ENCODE data around the gene PLCL1. TPM values are rescaled to one million over a fixed set of nuclear protein-coding genes. Genes with fewer than 3 reads are reported as not detected.

PLCL1 gene
- total RNA-seq, 1 experiment from 2014 or later = 0.07 TPM

DNA sequence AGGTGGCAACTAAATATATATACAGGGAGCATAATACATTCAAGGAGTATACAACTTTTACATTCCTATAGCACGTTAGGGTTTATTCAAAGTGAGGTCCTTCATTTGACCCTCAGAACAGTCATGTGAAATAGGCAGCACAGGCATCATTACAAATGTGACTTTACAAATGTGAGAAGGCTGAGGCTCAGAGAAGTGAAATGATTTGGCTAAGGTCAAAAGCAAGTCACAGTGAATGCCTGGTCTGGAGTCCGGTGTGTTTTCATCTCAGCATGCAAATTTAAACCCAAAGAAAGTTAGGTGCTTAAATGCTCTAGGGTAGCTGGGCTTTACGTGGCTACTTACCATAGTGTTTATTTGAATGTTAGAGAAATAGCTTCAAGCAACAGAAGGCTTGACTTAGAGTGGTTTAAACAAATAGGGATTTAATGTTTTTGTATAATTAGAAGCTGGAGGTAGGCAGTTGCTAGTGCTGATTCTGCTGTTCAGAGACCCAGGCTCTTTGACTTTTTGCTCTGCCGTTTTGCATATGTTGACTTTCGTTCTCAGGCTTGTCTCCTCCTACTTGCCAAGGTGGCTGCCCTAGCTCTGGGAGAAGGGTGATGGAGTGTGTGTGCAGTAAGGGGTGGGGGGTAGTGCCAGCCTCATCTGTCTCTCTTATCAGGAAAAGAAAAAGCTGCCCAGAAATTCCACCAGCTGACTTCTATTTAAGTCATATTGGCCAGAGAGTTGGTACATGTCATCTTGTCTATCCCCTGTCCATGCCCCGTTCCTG is 89.2 kb downstream of the PLCL1 start (continued):
- TF ChIP-seq, protein P1, sequence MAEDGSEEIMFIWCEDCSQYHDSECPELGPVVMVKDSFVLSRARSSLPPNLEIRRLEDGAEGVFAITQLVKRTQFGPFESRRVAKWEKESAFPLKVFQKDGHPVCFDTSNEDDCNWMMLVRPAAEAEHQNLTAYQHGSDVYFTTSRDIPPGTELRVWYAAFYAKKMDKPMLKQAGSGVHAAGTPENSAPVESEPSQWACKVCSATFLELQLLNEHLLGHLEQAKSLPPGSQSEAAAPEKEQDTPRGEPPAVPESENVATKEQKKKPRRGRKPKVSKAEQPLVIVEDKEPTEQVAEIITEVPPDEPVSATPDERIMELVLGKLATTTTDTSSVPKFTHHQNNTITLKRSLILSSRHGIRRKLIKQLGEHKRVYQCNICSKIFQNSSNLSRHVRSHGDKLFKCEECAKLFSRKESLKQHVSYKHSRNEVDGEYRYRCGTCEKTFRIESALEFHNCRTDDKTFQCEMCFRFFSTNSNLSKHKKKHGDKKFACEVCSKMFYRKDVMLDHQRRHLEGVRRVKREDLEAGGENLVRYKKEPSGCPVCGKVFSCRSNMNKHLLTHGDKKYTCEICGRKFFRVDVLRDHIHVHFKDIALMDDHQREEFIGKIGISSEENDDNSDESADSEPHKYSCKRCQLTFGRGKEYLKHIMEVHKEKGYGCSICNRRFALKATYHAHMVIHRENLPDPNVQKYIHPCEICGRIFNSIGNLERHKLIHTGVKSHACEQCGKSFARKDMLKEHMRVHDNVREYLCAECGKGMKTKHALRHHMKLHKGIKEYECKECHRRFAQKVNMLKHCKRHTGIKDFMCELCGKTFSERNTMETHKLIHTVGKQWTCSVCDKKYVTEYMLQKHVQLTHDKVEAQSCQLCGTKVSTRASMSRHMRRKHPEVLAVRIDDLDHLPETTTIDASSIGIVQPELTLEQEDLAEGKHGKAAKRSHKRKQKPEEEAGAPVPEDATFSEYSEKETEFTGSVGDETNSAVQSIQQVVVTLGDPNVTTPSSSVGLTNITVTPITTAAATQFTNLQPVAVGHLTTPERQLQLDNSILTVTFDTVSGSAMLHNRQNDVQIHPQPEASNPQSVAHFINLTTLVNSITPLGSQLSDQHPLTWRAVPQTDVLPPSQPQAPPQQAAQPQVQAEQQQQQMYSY (CRISPR knock-in tag; IDR thresholded peaks at IDR 0.05) = no peak
- TF ChIP-seq PRRX2 (CRISPR knock-in tag; IDR thresholded peaks at IDR 0.05) (no peak), KAT7 (CRISPR knock-in tag; IDR thresholded peaks at IDR 0.05; ENCODE audit: borderline replicate concordance) (no peak), NFYB (CRISPR knock-in tag; conservative IDR thresholded peaks at IDR 0.05; ENCODE audit: low read depth) (no peak), ZNF232 (CRISPR knock-in tag; IDR thresholded peaks at IDR 0.05) (no peak)
- TF ChIP-seq, protein P2, sequence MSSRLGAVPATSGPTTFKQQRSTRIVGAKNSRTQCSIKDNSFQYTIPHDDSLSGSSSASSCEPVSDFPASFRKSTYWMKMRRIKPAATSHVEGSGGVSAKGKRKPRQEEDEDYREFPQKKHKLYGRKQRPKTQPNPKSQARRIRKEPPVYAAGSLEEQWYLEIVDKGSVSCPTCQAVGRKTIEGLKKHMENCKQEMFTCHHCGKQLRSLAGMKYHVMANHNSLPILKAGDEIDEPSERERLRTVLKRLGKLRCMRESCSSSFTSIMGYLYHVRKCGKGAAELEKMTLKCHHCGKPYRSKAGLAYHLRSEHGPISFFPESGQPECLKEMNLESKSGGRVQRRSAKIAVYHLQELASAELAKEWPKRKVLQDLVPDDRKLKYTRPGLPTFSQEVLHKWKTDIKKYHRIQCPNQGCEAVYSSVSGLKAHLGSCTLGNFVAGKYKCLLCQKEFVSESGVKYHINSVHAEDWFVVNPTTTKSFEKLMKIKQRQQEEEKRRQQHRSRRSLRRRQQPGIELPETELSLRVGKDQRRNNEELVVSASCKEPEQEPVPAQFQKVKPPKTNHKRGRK (CRISPR knock-in tag; IDR thresholded peaks at IDR 0.05; ENCODE audit: borderline replicate concordance) = no peak
- TF ChIP-seq, protein P3, sequence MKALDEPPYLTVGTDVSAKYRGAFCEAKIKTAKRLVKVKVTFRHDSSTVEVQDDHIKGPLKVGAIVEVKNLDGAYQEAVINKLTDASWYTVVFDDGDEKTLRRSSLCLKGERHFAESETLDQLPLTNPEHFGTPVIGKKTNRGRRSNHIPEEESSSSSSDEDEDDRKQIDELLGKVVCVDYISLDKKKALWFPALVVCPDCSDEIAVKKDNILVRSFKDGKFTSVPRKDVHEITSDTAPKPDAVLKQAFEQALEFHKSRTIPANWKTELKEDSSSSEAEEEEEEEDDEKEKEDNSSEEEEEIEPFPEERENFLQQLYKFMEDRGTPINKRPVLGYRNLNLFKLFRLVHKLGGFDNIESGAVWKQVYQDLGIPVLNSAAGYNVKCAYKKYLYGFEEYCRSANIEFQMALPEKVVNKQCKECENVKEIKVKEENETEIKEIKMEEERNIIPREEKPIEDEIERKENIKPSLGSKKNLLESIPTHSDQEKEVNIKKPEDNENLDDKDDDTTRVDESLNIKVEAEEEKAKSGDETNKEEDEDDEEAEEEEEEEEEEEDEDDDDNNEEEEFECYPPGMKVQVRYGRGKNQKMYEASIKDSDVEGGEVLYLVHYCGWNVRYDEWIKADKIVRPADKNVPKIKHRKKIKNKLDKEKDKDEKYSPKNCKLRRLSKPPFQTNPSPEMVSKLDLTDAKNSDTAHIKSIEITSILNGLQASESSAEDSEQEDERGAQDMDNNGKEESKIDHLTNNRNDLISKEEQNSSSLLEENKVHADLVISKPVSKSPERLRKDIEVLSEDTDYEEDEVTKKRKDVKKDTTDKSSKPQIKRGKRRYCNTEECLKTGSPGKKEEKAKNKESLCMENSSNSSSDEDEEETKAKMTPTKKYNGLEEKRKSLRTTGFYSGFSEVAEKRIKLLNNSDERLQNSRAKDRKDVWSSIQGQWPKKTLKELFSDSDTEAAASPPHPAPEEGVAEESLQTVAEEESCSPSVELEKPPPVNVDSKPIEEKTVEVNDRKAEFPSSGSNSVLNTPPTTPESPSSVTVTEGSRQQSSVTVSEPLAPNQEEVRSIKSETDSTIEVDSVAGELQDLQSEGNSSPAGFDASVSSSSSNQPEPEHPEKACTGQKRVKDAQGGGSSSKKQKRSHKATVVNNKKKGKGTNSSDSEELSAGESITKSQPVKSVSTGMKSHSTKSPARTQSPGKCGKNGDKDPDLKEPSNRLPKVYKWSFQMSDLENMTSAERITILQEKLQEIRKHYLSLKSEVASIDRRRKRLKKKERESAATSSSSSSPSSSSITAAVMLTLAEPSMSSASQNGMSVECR (CRISPR knock-in tag; IDR thresholded peaks at IDR 0.05; ENCODE audit: borderline replicate concordance) = no peak

DNA sequence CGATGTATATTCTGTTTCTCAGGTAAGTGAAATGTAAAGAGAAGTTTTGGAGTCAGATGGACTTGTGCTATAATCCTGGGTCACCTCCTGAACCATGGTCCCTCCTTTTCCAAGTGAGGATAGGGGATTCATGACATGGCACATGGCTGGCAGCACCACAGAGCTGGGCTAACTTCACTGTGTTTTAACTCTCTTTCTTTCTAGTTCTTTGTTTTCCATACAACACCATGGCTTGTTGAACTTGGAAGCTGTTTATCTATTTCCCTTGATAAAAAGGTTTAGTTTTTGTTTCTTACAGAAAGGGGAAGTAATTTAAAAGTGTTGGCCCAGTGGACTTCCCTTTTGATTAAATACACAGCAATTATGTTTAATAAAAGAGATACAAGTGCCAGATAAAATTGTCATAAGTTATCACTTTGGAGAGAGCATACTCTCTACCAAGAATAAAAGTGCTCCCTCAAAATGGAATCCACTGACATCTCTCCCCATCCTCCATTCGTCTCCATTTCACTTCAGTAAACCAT is 90.4 kb downstream of the PLCL1 start:
- Mint-ChIP-seq H3K27ac (no peak overlapping the region), H3K4me3 (no peak overlapping the region), H3K4me1 (peaks cover 22% of the 10 kb centered on the region), H3K9me3 (no peaks in the 10 kb centered on the region), H3K27me3 (ENCODE audit: low read depth) (no peaks in the 10 kb centered on the region), H3K36me3 (no peaks in the 10 kb centered on the region)
- DNase-seq (ENCODE audit: low spot score) (no peak), ATAC-seq (no peak)
- ChIA-PET POLR2A (no interaction called here), CTCF (no interaction called here)
- TF ChIP-seq, protein P4, sequence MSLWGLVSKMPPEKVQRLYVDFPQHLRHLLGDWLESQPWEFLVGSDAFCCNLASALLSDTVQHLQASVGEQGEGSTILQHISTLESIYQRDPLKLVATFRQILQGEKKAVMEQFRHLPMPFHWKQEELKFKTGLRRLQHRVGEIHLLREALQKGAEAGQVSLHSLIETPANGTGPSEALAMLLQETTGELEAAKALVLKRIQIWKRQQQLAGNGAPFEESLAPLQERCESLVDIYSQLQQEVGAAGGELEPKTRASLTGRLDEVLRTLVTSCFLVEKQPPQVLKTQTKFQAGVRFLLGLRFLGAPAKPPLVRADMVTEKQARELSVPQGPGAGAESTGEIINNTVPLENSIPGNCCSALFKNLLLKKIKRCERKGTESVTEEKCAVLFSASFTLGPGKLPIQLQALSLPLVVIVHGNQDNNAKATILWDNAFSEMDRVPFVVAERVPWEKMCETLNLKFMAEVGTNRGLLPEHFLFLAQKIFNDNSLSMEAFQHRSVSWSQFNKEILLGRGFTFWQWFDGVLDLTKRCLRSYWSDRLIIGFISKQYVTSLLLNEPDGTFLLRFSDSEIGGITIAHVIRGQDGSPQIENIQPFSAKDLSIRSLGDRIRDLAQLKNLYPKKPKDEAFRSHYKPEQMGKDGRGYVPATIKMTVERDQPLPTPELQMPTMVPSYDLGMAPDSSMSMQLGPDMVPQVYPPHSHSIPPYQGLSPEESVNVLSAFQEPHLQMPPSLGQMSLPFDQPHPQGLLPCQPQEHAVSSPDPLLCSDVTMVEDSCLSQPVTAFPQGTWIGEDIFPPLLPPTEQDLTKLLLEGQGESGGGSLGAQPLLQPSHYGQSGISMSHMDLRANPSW (CRISPR knock-in tag; conservative IDR thresholded peaks at IDR 0.05; ENCODE audit: low read depth) = no peak
- TF ChIP-seq, protein P3 (CRISPR knock-in tag; IDR thresholded peaks at IDR 0.05; ENCODE audit: borderline replicate concordance) = no peak
- no peak for TF ChIP-seq CREB1 (CRISPR knock-in tag; IDR thresholded peaks at IDR 0.05)
- no peak for TF ChIP-seq OVOL2 (CRISPR knock-in tag; IDR thresholded peaks at IDR 0.05; ENCODE audit: borderline replicate concordance)
- TF ChIP-seq TCF7 (CRISPR knock-in tag; IDR thresholded peaks at IDR 0.05; ENCODE audit: low read depth) = no peak
- TF ChIP-seq ELF4 (CRISPR knock-in tag; IDR thresholded peaks at IDR 0.05; ENCODE audit: low read depth) = no peak
- TF ChIP-seq, protein P5, sequence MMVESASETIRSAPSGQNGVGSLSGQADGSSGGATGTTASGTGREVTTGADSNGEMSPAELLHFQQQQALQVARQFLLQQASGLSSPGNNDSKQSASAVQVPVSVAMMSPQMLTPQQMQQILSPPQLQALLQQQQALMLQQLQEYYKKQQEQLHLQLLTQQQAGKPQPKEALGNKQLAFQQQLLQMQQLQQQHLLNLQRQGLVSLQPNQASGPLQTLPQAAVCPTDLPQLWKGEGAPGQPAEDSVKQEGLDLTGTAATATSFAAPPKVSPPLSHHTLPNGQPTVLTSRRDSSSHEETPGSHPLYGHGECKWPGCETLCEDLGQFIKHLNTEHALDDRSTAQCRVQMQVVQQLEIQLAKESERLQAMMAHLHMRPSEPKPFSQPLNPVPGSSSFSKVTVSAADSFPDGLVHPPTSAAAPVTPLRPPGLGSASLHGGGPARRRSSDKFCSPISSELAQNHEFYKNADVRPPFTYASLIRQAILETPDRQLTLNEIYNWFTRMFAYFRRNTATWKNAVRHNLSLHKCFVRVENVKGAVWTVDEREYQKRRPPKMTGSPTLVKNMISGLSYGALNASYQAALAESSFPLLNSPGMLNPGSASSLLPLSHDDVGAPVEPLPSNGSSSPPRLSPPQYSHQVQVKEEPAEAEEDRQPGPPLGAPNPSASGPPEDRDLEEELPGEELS (CRISPR knock-in tag; IDR thresholded peaks at IDR 0.05) = no peak
- TF ChIP-seq ZNF219 (CRISPR knock-in tag; IDR thresholded peaks at IDR 0.05; ENCODE audit: borderline replicate concordance) = no peak
- no peak for TF ChIP-seq TEAD4 (CRISPR knock-in tag; IDR thresholded peaks at IDR 0.05)

All from WTC11 (cell line).